HG02884 (cell line): ENCODE data around the gene TTC23L.

Experiments
- ATAC-seq: cut with Tn5 transposase; IDR thresholded peaks from one replicate; pipeline ENCODE4 v1.9.1; 2021; ENCODE audit warnings: mild to moderate bottlenecking, moderate library complexity; ENCODE audit not compliant: unreplicated experiment

Gene TTC23L

DNA sequence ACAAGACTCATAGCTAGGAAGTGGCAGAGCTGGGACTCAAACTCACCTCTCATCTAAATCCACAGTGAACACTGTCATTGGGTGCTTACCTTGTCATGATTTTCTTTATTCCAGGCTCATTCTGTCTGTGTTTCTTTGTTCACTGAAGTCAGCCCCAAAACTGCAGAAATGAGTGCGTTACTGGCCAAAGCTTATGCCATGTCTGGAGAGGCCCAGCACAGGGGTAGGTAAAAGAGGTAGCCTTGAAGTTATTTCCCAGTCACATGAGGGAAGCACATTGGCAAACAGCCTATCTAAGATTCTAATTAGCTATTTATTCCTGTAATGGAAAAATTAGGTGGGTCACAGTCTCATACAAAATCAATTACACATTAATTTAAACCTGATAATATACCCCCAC is 29.8 kb downstream of the TTC23L start:
- ATAC-seq: no peak

- no peak for ATAC-seq
These were observed 30.3 kb downstream of the TTC23L start for GRCh38 chr5:34869256-34869655.

DNA sequence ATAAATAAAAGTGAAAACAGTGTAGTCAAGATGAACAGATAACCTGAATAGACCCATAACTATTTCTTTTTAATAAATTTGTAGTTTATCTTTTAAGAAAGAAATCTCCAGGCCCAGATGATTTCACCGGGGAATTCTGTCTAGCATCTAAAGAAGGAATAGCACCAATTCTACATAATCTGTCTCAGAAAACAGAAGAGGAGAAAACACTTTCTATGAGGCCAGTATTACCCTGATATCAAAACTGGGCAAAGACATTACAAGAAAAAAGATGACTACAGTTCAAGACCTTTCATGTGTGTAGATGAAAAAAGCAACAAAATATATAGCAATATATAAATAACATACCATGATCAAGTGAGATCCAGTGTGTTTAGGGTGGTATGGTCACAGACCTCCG is 31.4 kb downstream of the TTC23L start:
- ATAC-seq: no peak

- ATAC-seq: no peak
These were observed 37.3 kb downstream of the TTC23L start for GRCh38 chr5:34876275-34876674.

- no peak for ATAC-seq
These were observed 42.3 kb downstream of the TTC23L start for GRCh38 chr5:34881246-34881645.

DNA sequence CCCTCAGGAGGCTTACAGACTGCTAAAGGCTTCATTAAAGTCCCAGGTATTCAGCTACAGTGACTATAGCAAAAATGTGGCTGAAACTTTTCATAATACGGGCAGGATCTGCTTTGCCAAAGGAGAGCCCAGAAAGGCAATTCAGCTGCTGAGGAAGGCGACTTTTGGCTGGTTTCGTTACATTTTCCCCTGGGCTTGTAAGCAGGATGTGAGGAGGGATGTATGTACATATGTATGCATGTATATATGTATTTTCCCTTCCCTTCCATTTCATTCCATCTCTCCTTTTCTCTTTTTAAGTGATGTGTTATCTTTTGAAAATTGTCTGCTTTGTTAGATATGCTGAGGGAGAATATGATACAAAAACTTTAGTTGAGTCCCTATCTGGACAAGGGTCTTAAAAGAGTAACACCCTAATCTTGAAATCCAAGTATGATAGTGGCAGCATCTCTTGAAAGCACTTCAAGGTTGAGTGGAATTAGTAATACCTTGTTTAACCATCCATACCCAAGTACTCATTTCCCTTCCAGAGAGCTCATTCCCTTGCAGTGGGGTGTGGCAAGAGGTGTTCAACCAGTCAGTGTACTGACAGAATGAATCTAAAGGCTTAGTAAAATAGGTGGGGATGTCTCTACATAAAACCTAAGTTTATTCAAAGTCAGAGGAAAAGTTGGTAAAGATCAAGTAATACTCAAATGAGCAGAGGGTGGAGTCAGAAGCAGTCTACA is 47.6 kb downstream of the TTC23L start:
- no peak for ATAC-seq

DNA sequence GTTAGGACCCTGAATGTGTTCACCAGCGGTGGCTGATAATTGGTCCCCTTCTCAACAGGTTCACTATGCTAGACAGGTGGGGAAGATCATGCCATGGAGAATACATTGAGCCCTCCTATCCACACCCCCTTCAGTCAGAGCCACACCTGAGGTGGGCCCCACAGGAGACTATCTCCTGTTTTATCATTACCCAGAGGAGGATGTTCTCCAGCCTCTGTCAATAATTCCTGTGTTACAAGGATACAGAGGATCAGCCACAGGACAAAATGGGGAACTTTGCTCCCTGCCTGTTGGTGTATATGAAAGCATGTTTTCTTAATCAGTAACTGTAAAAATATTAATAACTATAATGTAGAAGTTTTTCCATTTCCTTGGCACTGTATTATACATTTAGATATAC is 50.4 kb downstream of the TTC23L start:
- no peak for ATAC-seq

- ATAC-seq: no peak
These were observed 53.0 kb downstream of the TTC23L start for GRCh38 chr5:34891981-34892380.

DNA sequence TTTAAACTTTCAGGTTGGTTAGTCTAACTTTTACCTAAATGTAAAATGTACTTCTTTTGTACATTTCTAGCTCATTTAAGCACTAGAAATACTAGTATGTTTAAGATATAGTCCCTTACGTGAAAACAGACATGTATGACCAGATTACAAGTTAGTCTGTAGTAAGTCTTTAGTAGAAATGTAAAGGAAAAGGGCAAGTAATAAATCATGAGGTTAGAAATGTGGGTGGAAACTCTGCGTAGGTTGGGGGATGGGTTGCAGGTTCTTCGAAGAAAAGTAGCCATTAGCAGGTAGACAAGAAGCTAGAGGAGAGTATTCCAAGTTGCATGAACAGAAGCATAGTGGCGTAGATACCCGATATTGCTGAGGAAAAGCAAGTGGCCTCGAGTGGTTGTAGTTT is 53.5 kb downstream of the TTC23L start:
- no peak for ATAC-seq

DNA sequence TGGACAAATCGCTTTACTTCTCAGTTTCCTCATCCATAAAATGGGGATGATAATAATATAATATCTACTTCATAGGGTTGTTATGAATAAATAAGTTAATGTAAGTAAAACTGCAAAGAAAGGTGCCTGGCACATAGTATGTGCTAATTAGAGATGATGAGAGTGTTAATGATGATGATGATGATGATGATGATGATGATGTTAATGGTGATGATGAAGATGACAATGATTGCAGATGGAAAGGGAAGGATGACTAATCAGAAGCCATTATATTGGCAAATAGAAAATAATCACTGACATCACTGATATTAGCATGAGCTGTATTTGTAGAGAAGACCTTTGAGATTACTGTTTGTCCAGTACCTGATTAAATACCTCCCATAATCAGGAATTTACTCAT is 55.8 kb downstream of the TTC23L start:
- ATAC-seq: no peak

- no peak for ATAC-seq
These were observed 56.9 kb downstream of the TTC23L start for GRCh38 chr5:34895641-34896419.

GRCh38 chr5:34897646-34898045 is 58.7 kb downstream of the TTC23L start:
- no peak for ATAC-seq

DNA sequence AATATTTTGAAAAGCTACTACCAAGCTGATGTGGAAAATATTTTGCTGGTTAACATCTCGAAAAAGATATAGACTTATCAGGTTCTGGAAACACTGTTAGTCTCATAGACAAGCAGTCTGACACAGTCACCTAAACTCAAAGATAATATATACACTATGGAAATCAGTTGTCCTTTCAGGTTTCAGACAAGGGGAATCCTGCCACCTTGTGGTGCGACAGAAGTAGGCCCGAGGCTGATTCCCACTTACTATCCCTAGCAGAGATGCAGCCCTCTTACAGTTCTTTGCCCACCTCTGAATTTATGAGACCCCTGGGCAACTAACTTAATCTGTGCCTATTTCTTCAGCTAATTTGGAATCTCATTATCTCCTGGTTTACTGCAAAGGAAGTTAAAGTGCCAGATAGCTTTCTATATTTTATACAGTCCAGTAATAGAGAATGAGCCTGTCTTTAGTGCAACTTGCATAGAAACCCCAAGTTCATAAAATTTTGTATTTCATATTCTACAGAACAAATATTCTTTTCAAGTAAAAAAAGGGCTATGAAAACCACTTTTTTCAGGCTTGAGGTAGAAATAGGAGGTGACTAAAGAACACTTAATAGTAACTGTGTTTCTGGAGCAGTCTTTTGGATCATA is 59.4 kb downstream of the TTC23L start:
- ATAC-seq: peak; percentile 78

- no peak for ATAC-seq
These were observed 60.1 kb downstream of the TTC23L start for GRCh38 chr5:34899066-34899465.

GRCh38 chr5:34900652-34901051 is 61.7 kb downstream of the TTC23L start:
- ATAC-seq: no peak

DNA sequence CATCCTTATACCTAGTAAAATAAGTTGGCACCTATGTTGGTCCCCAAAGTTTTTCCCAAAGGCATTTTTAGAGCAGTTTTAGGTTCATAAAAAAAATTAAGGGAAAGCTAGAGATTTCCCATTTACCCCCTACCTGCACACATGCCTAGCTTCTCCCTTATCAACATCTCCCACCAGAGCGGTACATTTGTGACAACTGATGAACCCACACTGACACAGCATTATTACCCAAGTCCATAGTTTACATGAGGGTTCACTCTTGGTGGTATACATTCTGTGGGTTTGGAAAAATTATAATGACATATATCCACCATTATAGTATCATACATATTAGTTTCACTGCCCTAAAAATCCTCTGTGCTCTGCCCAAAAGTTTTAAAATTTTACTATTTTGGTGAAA is 64.3 kb downstream of the TTC23L start:
- no peak for ATAC-seq

GRCh38 chr5:34905564-34905963 is 66.6 kb downstream of the TTC23L start:
- no peak for ATAC-seq

GRCh38 chr5:34913072-34913471 is 74.1 kb downstream of the TTC23L start:
- ATAC-seq: no peak

- peak; percentile 8 for ATAC-seq
These were observed 75.7 kb downstream of the TTC23L start for GRCh38 chr5:34914671-34915138.

GRCh38 chr5:34915139-34915855 is 76.3 kb downstream of the TTC23L start, which contains the start of the genes BRIX1 and RAD1:
BRIX1 (plus strand) TSS chr5:34915711; CDS start chr5:34915739, 28 bp downstream.
RAD1 (minus strand) TSS chr5:34915504; CDS start chr5:34914892, 612 bp downstream.
- ATAC-seq: peak; percentile 97

DNA sequence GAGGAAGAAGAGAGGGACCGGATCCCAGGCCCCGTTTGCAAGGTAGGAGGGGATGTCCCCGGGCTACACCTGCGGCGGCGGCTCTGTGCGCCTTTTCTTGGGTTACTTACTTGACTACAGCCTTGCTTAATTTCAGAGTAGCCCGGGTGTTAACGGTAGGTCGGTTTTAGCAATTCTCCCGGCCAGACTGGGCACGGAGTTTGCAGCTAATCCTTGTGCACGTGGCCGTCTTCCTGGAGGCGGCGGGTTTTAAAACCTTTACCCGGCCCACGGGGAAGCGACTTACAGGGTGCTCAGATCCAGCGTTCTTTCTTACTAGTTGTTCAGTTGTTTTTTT is 76.9 kb downstream of the TTC23L start:
- ATAC-seq: peak; percentile 6
